GM12865 (cell line): ENCODE data around the gene TENT5C.
A peak's percentile ranks its signal among the peaks of the same experiment; 100 is the strongest.

Experiments
- DNase-seq: peaks from one replicate; pipeline ENCODE4 v3.0.0; 2010; ENCODE audit warnings: low read depth
- H3K4me3 ChIP-seq: 2 replicates; pipeline ENCODE4 v1.5.1; 2011; ENCODE audit warnings: mild to moderate bottlenecking, low read depth, low read length, control low read depth
- CTCF ChIP-seq: IDR thresholded peaks from 2 replicates; pipeline ENCODE4 v1.5.1; 2011; ENCODE audit warnings: low read length, control low read depth, low read depth, inconsistent platforms; ENCODE audit not compliant: insufficient read depth; ENCODE audit errors: missing control alignments

TENT5C gene

DNA sequence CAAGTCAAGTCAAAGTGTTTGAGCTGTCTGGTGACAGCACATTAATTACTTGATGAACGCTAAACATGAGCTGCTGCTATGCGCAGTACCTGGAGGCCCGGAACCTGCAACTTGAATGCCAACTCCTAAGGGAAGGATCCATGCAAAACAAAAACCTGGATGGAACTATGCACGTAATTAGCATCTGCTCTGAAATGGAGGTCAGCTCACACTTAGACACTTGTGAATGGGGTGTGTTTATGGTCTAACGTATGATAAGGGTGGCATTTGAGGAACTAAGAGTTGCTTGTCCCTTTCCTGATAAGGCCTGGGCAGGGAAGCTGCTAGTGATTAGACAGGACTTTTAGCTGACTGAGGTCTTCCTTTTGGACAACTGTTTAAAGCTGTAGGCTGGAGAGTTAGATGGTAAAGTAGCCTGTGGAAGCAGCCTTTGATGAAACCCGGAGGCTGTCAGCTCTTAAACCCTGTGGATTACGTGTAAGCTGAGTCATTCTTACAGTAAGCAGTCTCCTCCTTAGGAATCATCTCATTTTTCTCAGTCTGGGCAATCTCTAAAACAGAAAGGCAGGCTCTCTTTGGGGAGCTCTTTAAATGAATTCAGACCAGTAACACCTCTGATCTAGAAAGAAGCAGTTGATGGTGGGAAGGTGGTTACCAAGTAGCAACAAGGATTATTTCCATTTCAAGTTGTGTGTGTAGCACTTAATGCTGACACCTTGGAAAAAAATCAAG lies 6.8 kb downstream of the TENT5C start:
- no peak for DNase-seq
- no peak for TF ChIP-seq CTCF
- no peak overlapping the region for H3K4me3 ChIP-seq

DNA sequence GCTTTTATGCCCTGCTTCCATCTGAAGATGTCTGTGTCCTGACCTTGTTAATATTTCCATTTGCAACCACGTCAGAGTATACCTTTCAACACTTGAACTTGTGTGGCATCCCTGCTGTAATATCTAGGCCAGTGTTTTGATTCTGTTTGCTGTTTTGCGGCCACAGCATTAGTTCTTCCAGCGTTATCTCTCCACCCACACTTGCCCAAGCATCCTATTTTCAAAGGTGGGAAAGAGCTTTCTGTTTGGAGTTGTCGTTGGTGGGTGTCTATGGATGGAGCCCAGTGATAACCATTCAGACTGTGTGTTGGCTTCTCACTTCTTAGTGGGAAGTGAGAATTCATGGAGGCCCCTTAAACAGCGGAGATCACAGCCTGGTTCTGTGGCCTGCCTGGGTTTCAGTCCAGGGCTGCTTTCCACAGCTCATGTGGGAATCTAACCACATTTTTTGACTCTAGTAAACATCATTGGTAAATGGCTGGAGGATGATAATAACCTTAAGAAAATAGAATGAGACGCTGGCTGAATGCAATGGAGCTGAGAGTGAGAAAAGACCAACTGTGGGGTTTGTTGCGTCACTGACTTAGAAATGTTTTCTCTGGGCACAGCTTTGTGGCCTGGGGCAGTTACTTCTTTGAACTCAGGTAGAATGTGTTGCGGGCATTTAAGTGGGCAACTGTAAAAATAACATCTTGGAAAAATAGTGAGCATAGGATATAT lies 7.6 kb downstream of the TENT5C start:
- TF ChIP-seq CTCF: no peak
- no peak for DNase-seq
- H3K4me3 ChIP-seq: no peak overlapping the region

- no peak overlapping the region for H3K4me3 ChIP-seq
- no peak for DNase-seq
Measured at GRCh38 chr1:117613969-117614729, 8.3 kb downstream of the TENT5C start.

DNA sequence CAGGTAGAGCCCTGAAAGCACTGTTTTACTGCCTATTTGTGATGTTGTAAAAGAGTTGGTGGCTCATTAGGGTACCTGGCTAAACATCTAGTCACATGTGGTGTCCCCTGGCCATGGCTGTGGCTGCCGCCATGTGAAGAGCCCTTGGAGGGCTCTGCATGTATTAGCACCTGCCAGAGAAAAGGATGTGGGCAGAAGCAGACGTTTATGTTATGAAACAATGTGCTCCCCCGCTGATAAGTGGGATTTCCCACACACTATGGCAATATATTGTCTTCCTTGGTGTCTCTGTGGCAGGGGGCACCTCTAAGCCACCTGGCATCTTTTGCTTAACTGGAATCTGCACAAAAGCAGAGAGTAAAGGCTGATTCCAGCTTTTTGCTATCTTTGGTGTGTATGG lies 9.6 kb downstream of the TENT5C start:
- DNase-seq: peak; percentile 56
- no peak for TF ChIP-seq CTCF
- no peak overlapping the region for H3K4me3 ChIP-seq

More at GRCh38 chr1:117613969-117614729, 8.3 kb downstream of the TENT5C start:
- no peak for TF ChIP-seq CTCF

- no peak overlapping the region for H3K4me3 ChIP-seq
- no peak for DNase-seq
- no peak for TF ChIP-seq CTCF
Measured at GRCh38 chr1:117616356-117616755, 10.5 kb downstream of the TENT5C start.

DNA sequence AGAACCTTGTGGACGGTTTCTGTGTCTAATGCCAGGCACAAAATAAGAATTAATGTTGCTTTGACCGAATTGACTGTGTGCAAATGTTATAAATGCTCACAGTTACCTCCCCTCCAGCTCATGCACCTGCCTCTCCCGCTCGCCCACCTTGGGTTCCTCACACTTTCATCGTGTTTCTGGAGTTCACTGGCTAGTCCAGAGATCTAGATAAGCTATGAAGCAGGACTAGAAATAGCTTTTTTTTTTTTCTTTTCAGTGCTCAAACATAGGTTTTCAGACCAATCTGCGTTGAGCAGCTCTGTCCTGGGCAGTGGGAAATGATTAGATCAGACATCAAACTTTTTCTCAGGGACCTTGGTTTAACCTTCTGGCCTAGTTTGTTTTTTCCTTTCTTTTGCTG lies 11.1 kb downstream of the TENT5C start:
- DNase-seq: no peak
- no peak overlapping the region for H3K4me3 ChIP-seq
- no peak for TF ChIP-seq CTCF
